K562 (cell line): ENCODE measurements around the gene ADORA1.

Experiments used
- CHD4 ChIP-seq: fragments of 200-600 bp; sonication (generic); IDR thresholded peaks from 3 replicates; pipeline ENCODE4 v1.6.1; 2012; ENCODE audit warnings: low read depth, mild to moderate bottlenecking, mixed read lengths, low read length, inconsistent platforms; ENCODE audit not compliant: insufficient read depth, insufficient replicate concordance, poor library complexity, severe bottlenecking
- ETV6 ChIP-seq, 3 experiments: fragments of 150-350 bp in 1 of 3; sonication (generic) in 1 of 3; formaldehyde crosslinking in 1 of 3; IDR thresholded peaks; 2 replicates each; pipeline versions ENCODE4 v1.6.1 to v1.8.0; 2014 to 2022; ENCODE audit warnings: borderline replicate concordance in 2 of 3, low read depth in 2 of 3, antibody characterized with exemption in 1 of 3, low read length in 1 of 3, mild to moderate bottlenecking in 1 of 3, missing genetic modification reagents in 1 of 3
- HDAC6 ChIP-seq: IDR thresholded peaks from 2 replicates; pipeline ENCODE4 v1.6.1; 2012; ENCODE audit warnings: low read depth, mild to moderate bottlenecking, control low read depth, inconsistent platforms, low read length, moderate library complexity
- ILK ChIP-seq: fragments of 450-650 bp; IDR thresholded peaks from 2 replicates; pipeline ENCODE4 v1.6.1; 2016; ENCODE audit warnings: missing genetic modification characterization, low read depth, mild to moderate bottlenecking, missing compliant biosample characterization, moderate library complexity, borderline replicate concordance
- MAFF ChIP-seq: IDR thresholded peaks from 2 replicates; pipeline ENCODE4 v1.6.1; 2012; ENCODE audit warnings: low read length, improper control_type of control experiment
- MCM5 ChIP-seq: fragments of 450-650 bp; IDR thresholded peaks from 2 replicates; pipeline ENCODE4 v1.6.1; 2016; ENCODE audit warnings: low read depth
- POLR3A ChIP-seq: IDR thresholded peaks from 2 replicates; pipeline ENCODE4 v1.6.1; 2011; ENCODE audit warnings: borderline replicate concordance, mild to moderate bottlenecking, moderate library complexity; ENCODE audit not compliant: insufficient read length, insufficient read depth; ENCODE audit errors: extremely low read depth
- RAD21 ChIP-seq, 2 experiments: fragments of 250-450 bp in 1 of 2; fragments of 450-650 bp in 1 of 2; sonication (Bioruptor Pico) in 1 of 2; formaldehyde crosslinking in 1 of 2; IDR thresholded peaks in 1 of 2; conservative IDR thresholded peaks in 1 of 2; 2 replicates each; pipeline versions ENCODE4 v1.4.0 to v1.8.0; 2020 to 2022; ENCODE audit warnings: mild to moderate bottlenecking in 2 of 2, moderate library complexity in 1 of 2
- RBM14 ChIP-seq: fragments of 200-400 bp; formaldehyde crosslinking; IDR thresholded peaks from 2 replicates; pipeline ENCODE4 v1.6.1; 2018; ENCODE audit warnings: low read depth, mild to moderate bottlenecking, low read length, moderate library complexity, borderline replicate concordance; ENCODE audit not compliant: insufficient read depth
- RBM17 ChIP-seq: fragments of 200-400 bp; formaldehyde crosslinking; IDR thresholded peaks from 2 replicates; pipeline ENCODE4 v1.6.1; 2017; ENCODE audit warnings: low read depth, mild to moderate bottlenecking, low read length, borderline replicate concordance
- ZFP1 ChIP-seq: fragments of 450-650 bp; formaldehyde crosslinking; IDR thresholded peaks from 2 replicates; pipeline ENCODE4 v1.4.0; 2020; ENCODE audit warnings: mild to moderate bottlenecking, mixed read lengths
- TF ChIP-seq, protein P1 (sequence below): sonication (generic); formaldehyde crosslinking; IDR thresholded peaks from 2 replicates; pipeline ENCODE4 v1.8.0; 2022; ENCODE audit warnings: mild to moderate bottlenecking, missing genetic modification reagents
- TF ChIP-seq, protein P2 (sequence below), 3 experiments: IDR thresholded peaks in 2 of 3; conservative IDR thresholded peaks in 1 of 3; 2 replicates each; pipeline ENCODE4 v1.5.1; 2011 to 2012; ENCODE audit warnings: low read length in 3 of 3, mild to moderate bottlenecking in 3 of 3, control low read depth in 2 of 3, improper control_type of control experiment in 1 of 3, inconsistent platforms in 1 of 3, low read depth in 1 of 3, mixed read lengths in 1 of 3, moderate library complexity in 1 of 3; ENCODE audit not compliant: insufficient read depth in 2 of 3
- TF ChIP-seq, protein P3 (sequence below): fragments of 450-650 bp; IDR thresholded peaks from 2 replicates; pipeline ENCODE4 v1.6.1; 2017; ENCODE audit warnings: mild to moderate bottlenecking, moderate library complexity

DNA sequence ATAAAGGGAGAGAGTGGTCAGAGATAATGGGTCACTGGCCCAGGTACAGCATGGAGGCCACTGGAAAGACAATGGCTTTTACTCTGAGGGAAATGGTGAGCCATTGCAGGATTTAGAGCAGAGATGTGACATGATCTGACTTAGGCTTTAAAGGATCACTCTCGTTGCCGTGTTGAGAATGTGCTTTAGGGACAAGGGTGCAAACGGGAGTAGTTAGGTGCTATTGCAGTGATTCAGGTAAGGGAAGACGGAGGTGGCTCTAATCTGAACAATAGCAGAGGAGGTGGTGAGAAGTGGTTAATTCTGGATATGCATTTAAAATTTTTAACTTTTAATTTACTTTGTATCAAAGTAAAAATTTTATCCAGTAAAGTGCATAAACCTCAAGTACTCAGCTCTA lies 9.8 kb downstream of the ADORA1 start:
- TF ChIP-seq ETV6 (IDR thresholded peaks at IDR 0.05; ENCODE audit: borderline replicate concordance in 1 of 2, low read depth in 2 of 2, low read length in 1 of 2): no peak
- no peak for TF ChIP-seq ETV6 (CRISPR knock-in tag; IDR thresholded peaks at IDR 0.05; ENCODE audit: borderline replicate concordance)
- TF ChIP-seq RAD21 (CRISPR knock-in tag; conservative IDR thresholded peaks at IDR 0.05 in 1 of 2, IDR thresholded peaks at IDR 0.05 in 1 of 2): no peak
- TF ChIP-seq, protein P1, sequence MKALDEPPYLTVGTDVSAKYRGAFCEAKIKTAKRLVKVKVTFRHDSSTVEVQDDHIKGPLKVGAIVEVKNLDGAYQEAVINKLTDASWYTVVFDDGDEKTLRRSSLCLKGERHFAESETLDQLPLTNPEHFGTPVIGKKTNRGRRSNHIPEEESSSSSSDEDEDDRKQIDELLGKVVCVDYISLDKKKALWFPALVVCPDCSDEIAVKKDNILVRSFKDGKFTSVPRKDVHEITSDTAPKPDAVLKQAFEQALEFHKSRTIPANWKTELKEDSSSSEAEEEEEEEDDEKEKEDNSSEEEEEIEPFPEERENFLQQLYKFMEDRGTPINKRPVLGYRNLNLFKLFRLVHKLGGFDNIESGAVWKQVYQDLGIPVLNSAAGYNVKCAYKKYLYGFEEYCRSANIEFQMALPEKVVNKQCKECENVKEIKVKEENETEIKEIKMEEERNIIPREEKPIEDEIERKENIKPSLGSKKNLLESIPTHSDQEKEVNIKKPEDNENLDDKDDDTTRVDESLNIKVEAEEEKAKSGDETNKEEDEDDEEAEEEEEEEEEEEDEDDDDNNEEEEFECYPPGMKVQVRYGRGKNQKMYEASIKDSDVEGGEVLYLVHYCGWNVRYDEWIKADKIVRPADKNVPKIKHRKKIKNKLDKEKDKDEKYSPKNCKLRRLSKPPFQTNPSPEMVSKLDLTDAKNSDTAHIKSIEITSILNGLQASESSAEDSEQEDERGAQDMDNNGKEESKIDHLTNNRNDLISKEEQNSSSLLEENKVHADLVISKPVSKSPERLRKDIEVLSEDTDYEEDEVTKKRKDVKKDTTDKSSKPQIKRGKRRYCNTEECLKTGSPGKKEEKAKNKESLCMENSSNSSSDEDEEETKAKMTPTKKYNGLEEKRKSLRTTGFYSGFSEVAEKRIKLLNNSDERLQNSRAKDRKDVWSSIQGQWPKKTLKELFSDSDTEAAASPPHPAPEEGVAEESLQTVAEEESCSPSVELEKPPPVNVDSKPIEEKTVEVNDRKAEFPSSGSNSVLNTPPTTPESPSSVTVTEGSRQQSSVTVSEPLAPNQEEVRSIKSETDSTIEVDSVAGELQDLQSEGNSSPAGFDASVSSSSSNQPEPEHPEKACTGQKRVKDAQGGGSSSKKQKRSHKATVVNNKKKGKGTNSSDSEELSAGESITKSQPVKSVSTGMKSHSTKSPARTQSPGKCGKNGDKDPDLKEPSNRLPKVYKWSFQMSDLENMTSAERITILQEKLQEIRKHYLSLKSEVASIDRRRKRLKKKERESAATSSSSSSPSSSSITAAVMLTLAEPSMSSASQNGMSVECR: no peak
- TF ChIP-seq ILK: no peak
- TF ChIP-seq ZFP1: no peak
- TF ChIP-seq, protein P2, sequence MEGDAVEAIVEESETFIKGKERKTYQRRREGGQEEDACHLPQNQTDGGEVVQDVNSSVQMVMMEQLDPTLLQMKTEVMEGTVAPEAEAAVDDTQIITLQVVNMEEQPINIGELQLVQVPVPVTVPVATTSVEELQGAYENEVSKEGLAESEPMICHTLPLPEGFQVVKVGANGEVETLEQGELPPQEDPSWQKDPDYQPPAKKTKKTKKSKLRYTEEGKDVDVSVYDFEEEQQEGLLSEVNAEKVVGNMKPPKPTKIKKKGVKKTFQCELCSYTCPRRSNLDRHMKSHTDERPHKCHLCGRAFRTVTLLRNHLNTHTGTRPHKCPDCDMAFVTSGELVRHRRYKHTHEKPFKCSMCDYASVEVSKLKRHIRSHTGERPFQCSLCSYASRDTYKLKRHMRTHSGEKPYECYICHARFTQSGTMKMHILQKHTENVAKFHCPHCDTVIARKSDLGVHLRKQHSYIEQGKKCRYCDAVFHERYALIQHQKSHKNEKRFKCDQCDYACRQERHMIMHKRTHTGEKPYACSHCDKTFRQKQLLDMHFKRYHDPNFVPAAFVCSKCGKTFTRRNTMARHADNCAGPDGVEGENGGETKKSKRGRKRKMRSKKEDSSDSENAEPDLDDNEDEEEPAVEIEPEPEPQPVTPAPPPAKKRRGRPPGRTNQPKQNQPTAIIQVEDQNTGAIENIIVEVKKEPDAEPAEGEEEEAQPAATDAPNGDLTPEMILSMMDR (IDR thresholded peaks at IDR 0.05 in 2 of 3, conservative IDR thresholded peaks at IDR 0.05 in 1 of 3; ENCODE audit: insufficient read depth in 2 of 3, low read depth in 1 of 3, low read length in 3 of 3): no peak
- TF ChIP-seq, protein P3, sequence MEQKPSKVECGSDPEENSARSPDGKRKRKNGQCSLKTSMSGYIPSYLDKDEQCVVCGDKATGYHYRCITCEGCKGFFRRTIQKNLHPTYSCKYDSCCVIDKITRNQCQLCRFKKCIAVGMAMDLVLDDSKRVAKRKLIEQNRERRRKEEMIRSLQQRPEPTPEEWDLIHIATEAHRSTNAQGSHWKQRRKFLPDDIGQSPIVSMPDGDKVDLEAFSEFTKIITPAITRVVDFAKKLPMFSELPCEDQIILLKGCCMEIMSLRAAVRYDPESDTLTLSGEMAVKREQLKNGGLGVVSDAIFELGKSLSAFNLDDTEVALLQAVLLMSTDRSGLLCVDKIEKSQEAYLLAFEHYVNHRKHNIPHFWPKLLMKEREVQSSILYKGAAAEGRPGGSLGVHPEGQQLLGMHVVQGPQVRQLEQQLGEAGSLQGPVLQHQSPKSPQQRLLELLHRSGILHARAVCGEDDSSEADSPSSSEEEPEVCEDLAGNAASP: no peak
- TF ChIP-seq RBM17: no peak
- TF ChIP-seq CHD4: no peak
- TF ChIP-seq HDAC6: no peak
- TF ChIP-seq MAFF: no peak
- TF ChIP-seq RBM14: no peak
- TF ChIP-seq POLR3A: no peak
- TF ChIP-seq MCM5: no peak
